Measurements from ENCODE around the gene YIPF4.

DNA sequence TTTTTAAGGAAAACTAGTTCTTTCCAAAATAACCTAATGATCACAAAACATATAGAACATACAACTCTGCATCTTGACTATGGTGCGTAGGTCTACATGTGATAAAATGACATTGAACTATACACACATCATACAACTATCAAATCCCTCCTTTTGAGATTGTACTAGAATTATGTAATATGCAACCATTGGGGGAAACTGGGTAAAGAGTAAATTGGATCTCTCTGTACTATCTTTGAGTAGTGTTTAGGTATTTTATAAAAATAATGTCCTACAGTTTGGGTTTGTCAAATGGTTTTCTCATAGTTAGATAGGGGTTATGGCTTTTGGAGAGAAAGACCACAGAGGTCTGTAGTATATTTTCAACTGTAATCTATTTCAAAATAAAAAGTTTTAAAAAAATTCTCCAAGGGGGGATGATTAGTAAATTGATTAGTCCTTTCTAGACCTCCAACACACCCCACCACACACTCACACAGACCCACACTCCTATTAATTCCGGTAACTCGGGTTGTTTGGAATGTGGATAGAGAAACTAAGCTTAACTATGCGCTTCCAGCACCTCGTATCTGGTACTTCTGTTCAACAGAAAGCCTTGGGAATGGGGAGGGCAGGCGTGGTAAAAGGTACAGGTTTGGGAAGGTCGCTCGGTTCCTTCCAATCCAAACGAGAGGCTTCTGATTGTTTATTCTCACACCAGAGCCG is 78.4 kb downstream of the YIPF4 start:
- TF ChIP-seq, protein P1, sequence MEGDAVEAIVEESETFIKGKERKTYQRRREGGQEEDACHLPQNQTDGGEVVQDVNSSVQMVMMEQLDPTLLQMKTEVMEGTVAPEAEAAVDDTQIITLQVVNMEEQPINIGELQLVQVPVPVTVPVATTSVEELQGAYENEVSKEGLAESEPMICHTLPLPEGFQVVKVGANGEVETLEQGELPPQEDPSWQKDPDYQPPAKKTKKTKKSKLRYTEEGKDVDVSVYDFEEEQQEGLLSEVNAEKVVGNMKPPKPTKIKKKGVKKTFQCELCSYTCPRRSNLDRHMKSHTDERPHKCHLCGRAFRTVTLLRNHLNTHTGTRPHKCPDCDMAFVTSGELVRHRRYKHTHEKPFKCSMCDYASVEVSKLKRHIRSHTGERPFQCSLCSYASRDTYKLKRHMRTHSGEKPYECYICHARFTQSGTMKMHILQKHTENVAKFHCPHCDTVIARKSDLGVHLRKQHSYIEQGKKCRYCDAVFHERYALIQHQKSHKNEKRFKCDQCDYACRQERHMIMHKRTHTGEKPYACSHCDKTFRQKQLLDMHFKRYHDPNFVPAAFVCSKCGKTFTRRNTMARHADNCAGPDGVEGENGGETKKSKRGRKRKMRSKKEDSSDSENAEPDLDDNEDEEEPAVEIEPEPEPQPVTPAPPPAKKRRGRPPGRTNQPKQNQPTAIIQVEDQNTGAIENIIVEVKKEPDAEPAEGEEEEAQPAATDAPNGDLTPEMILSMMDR (IDR thresholded peaks at IDR 0.05): no peak
- TF ChIP-seq POLR2A (IDR thresholded peaks at IDR 0.05): no peak
- no peak for TF ChIP-seq POLR2AphosphoS5 (IDR thresholded peaks at IDR 0.05)
